ENCODE data around the gene RPL11.
A peak's percentile ranks its signal among the peaks of the same experiment; 100 is the strongest.

RPL11 gene

DNA sequence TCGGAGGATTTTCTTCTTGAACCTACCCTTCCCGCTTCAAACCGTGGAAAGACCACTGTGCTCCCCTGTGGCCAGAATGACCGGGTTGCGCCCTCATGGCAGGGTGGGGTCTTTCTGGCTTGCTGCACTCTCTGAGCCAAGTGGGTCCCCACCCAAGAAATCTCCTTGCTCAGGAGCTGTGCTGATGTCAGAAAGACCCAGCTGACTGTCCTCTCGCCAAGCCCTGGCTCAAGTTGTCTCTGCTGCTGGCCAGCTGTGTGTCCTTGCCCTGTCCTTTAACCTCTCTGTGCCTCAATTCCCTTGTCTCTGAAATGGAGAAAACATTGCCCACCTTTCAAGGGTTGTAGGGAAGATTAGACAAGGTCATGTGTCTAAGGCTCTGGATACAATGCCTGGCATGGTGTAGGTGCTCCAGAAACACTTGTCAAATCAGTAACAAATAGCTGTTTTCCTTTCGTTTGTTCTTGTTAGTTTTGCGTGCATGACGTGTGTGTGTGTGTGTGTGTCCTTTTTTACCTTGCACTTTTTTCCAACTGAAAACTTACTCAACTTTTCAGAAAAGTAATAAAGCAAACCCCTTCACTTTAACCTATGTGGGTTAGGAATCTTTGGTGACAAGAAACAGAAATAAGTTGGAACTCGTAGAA is 41.1 kb upstream of the RPL11 start:
- no peak overlapping the region for H3K9ac ChIP-seq (ENCODE audit: insufficient read length)
- no peak overlapping the region for H3K27ac ChIP-seq
- no peak for TF ChIP-seq FOXP2 (optimal IDR thresholded peaks at IDR 0.05; ENCODE audit: control extremely low read depth, extremely low read length, insufficient read depth)
- TF ChIP-seq EZH2 (IDR thresholded peaks at IDR 0.05), result no peak
- no peak for TF ChIP-seq POLR2AphosphoS5 (IDR thresholded peaks at IDR 0.05; ENCODE audit: borderline replicate concordance, low read depth, low read length)
- DNase-seq (ENCODE audit: low read depth, low spot score), result no peak
- no peaks in the 10 kb centered on the region for H3K36me3 ChIP-seq (ENCODE audit: insufficient read depth, low read length)
- H3K9me3 ChIP-seq (ENCODE audit: low read depth, low read length), result no peaks in the 10 kb centered on the region
- H3K4me3 ChIP-seq, result no peak overlapping the region

DNA sequence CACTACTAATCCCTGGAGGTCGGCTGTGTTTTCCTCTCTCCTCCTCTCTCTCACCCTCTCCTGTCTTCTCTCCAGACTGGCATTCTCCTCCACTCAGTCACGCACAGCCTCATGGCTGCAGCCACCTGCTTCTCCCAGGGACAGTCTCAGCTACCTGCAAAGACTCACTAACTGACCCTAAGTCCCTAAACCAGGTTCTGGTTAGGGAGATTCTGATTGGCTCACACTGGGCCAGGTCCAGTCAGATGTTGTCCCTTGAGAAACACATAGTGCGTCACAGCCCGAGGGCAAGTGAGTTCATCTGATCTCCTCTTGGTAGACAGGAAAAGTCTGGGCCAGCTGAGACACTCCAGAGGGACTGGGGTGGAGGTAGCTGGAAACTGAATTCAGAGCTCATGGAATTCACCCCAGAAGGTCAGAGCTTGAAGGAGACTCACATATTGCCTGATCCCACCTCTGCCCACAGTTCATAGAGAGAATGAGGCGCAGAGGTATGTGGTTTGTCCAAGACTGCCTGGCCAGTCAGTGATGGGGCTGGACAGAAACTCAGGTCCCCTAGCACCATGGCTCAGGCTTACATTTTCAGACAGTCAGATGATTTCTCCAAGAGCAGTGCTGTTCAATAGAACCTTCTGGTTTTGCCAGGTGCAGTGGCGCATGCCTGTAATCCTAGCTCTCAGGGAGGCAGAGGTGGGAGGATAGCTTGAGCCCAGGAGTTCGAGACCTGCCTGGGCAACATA is 40.4 kb upstream of the RPL11 start:
- Histone ChIP-seq H3K9ac (ENCODE audit: insufficient read length) (no peak overlapping the region), H3K27ac (no peak overlapping the region), H3K9me3 (ENCODE audit: low read depth, low read length) (no peaks in the 10 kb centered on the region), H3K36me3 (ENCODE audit: insufficient read depth, low read length) (no peaks in the 10 kb centered on the region), H3K4me3 (no peak overlapping the region)
- no peak for DNase-seq (ENCODE audit: low read depth, low spot score)
- no peak for TF ChIP-seq FOXP2 (optimal IDR thresholded peaks at IDR 0.05; ENCODE audit: control extremely low read depth, extremely low read length, insufficient read depth)
- no peak for TF ChIP-seq POLR2AphosphoS5 (IDR thresholded peaks at IDR 0.05; ENCODE audit: borderline replicate concordance, low read depth, low read length)
- TF ChIP-seq EZH2 (IDR thresholded peaks at IDR 0.05), result no peak

DNA sequence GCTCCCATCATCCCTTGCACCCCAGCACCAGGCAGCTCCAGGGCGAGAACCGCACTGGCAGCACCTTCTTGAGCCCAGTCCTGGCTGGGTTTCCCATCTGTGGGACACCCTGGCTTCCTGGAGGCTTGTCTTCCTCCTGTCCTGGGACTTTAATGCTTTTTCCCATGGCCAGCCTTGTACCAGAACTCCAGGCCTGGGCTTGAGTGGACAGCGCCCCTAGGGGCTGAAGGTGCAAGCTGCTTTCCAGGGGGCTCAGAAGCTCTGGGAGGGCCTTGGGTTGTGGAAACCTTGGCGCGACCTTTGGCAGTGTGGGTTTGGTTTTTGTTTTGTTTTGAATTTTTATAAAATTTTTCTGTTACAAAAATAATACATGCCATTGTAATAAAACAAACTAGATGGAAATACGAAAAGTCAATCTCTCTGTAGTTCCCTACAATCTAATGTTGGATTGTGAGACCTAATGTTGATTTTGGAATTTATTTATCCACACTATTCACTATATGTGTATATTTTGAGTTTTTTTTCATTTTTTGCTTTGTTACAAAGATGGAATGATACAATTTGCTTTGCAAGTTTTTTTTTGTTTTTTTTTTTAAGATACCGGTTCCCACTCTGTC is 33.8 kb upstream of the RPL11 start:
- Histone ChIP-seq H3K9me3 (ENCODE audit: low read depth, low read length) (no peaks in the 10 kb centered on the region), H3K9ac (ENCODE audit: insufficient read length) (no peak overlapping the region), H3K4me3 (no peak overlapping the region), H3K27ac (no peak overlapping the region), H3K36me3 (ENCODE audit: insufficient read depth, low read length) (no peaks in the 10 kb centered on the region)
- no peak for TF ChIP-seq FOXP2 (optimal IDR thresholded peaks at IDR 0.05; ENCODE audit: control extremely low read depth, extremely low read length, insufficient read depth)
- no peak for TF ChIP-seq EZH2 (IDR thresholded peaks at IDR 0.05)
- no peak for TF ChIP-seq POLR2AphosphoS5 (IDR thresholded peaks at IDR 0.05; ENCODE audit: borderline replicate concordance, low read depth, low read length)
- no peak for DNase-seq (ENCODE audit: low read depth, low spot score)

DNA sequence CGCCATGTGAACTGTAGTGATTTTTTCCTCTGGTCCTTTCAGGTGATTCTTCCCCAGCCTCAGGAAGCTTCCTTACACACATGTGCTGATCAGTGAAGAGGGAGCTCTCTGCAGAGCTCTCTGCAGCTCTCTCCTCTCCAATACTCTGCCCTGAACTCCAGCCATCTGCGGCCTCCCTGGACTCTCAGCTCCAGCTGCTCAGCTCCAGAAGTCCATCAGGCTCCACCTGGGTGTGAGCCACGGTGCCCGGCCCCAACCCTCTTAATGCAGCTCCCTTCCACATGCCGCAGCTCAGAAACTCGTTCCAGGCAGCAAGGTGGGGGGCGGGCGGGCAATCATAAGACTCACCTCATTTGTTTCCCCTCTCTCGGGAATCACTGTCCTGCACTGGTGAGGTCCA is 30.9 kb upstream of the RPL11 start:
- no peak overlapping the region for H3K27ac ChIP-seq
- DNase-seq (ENCODE audit: low read depth, low spot score), result no peak
- no peak overlapping the region for H3K4me3 ChIP-seq
- no peaks in the 10 kb centered on the region for H3K9me3 ChIP-seq (ENCODE audit: low read depth, low read length)
- H3K9ac ChIP-seq (ENCODE audit: insufficient read length), result no peak overlapping the region
- H3K36me3 ChIP-seq (ENCODE audit: insufficient read depth, low read length), result no peaks in the 10 kb centered on the region
- TF ChIP-seq EZH2 (IDR thresholded peaks at IDR 0.05), result no peak
- no peak for TF ChIP-seq POLR2AphosphoS5 (IDR thresholded peaks at IDR 0.05; ENCODE audit: borderline replicate concordance, low read depth, low read length)
- TF ChIP-seq FOXP2 (optimal IDR thresholded peaks at IDR 0.05; ENCODE audit: control extremely low read depth, extremely low read length, insufficient read depth), result no peak

DNA sequence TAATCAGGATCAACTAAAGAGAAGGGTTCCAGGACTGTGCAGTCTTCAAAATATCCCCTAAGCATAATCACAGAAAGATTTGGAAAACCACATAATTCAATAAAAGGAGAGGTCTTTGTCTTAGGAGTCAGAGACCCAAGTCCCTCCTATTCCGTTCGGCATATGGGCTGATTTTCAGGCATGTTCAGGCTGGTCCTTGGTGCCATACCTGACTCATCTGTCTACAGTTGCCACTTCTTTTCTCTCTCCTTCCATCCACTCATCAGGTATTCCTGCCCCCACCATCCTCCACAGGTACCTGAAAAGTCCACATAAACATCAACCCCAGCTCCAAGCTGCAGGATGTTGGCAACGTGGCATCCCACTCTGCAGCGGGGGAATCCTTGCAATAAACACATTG is 29.7 kb upstream of the RPL11 start:
- H3K4me3 ChIP-seq, result no peak overlapping the region
- H3K9ac ChIP-seq (ENCODE audit: insufficient read length), result no peak overlapping the region
- H3K9me3 ChIP-seq (ENCODE audit: low read depth, low read length), result no peaks in the 10 kb centered on the region
- TF ChIP-seq FOXP2 (optimal IDR thresholded peaks at IDR 0.05; ENCODE audit: control extremely low read depth, extremely low read length, insufficient read depth), result no peak
- no peaks in the 10 kb centered on the region for H3K36me3 ChIP-seq (ENCODE audit: insufficient read depth, low read length)
- no peak for DNase-seq (ENCODE audit: low read depth, low spot score)
- no peak overlapping the region for H3K27ac ChIP-seq

DNA sequence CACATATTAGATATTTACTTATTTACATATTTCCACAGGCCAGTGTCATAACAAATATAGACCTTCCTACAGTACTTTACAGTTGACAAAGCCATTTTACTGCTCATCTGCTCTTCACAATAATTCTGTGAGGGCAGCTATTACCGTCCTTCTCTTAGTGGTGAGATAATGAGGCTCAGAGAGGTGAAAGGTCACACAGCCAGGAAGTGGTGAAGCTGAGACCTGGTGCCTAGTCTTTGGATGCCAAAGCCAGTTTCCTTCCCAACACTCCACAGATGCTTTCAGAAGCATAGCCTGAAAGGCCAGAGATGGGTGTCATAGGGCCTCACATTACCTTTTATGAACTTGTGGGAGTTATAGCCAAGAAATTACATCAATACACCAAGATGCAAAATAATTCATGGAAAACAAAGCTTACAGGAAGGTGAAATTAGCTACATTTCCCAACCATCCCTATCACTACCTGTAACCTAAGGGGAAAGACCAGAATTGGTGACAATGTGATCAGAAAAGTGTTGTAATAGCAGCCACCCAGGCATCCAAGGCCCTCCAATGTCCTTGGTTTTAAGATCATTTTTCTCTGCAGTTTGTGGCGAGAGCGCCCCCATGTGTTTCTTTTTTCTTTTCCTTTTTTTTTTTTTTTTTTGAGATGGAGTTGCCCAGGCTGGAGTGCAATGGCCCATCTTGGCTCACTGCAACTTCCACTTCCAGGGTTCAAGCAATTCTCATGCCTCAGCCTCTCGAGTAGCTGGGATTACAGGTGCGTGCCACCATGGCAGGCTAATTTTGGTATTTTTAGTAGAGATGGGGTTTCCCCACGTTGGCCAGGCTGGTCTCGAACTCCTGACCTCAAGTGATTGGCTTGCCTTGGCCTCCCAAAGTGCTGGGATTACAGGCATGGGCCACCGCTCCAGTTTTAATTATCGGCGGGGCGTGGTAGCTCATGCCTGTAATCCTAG is 26.5 kb upstream of the RPL11 start:
- Histone ChIP-seq H3K9me3 (ENCODE audit: low read depth, low read length) (no peaks in the 10 kb centered on the region), H3K4me3 (no peak overlapping the region), H3K9ac (ENCODE audit: insufficient read length) (no peak overlapping the region), H3K27ac (no peak overlapping the region), H3K36me3 (ENCODE audit: insufficient read depth, low read length) (no peaks in the 10 kb centered on the region)
- TF ChIP-seq FOXP2 (optimal IDR thresholded peaks at IDR 0.05; ENCODE audit: control extremely low read depth, extremely low read length, insufficient read depth) (no peak), POLR2AphosphoS5 (IDR thresholded peaks at IDR 0.05; ENCODE audit: borderline replicate concordance, low read depth, low read length) (no peak), EZH2 (IDR thresholded peaks at IDR 0.05) (no peak)
- DNase-seq (ENCODE audit: low read depth, low spot score), result peak; percentile 16

DNA sequence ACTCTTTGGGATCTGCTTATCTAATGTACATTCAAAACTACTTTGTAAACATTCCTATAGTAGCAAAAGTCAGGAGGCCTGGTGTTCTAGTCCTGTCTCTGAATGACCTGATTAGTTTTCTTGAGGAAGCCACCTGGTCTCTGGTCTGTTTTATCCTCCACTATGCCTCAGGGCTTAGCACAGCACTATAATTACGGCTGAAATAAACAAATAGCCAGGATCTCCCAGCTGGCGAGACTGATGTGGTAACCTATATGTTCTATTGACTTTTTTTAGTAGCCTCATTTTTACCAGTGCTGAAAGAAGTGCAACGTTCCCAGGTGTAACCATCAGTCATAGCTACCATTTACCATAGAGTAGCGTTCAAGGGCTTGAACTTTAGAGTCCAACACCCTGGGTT is 24.2 kb upstream of the RPL11 start:
- no peak for DNase-seq (ENCODE audit: low read depth, low spot score)
- Histone ChIP-seq H3K9ac (ENCODE audit: insufficient read length) (no peak overlapping the region), H3K9me3 (ENCODE audit: low read depth, low read length) (no peaks in the 10 kb centered on the region), H3K36me3 (ENCODE audit: insufficient read depth, low read length) (no peaks in the 10 kb centered on the region), H3K27ac (no peak overlapping the region), H3K4me3 (no peak overlapping the region)
- TF ChIP-seq POLR2AphosphoS5 (IDR thresholded peaks at IDR 0.05; ENCODE audit: borderline replicate concordance, low read depth, low read length) (no peak), EZH2 (IDR thresholded peaks at IDR 0.05) (no peak), FOXP2 (optimal IDR thresholded peaks at IDR 0.05; ENCODE audit: control extremely low read depth, extremely low read length, insufficient read depth) (no peak)

DNA sequence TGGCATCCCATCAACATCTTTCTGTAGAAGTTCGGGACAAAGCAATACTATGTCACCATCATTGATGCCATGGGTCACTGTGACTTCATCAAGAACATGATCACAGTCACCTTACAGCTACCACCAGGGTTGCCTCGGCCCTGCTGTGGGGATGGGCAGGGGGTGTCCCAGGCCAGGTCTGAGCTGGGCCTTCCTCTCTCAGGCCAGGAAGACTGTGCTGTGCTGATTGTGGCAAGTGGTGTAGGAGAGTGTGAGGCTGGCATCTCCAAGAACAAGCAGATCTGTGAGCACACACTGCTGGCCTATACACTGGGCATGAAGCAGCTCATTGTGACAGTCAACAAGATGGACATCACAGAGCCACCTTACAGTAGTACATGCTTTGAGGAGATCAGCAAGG is 20.9 kb upstream of the RPL11 start:
- Histone ChIP-seq H3K4me3 (no peak overlapping the region), H3K27ac (no peak overlapping the region), H3K9ac (ENCODE audit: insufficient read length) (no peak overlapping the region), H3K9me3 (ENCODE audit: low read depth, low read length) (no peaks in the 10 kb centered on the region), H3K36me3 (ENCODE audit: insufficient read depth, low read length) (no peaks in the 10 kb centered on the region)
- no peak for DNase-seq (ENCODE audit: low read depth, low spot score)
- TF ChIP-seq POLR2AphosphoS5 (IDR thresholded peaks at IDR 0.05; ENCODE audit: borderline replicate concordance, low read depth, low read length), result no peak

Measured in SK-N-MC (cell line).